Panc1 (cell line): ENCODE results near the gene ARID5B.

Experiments
- POLR2AphosphoS5 ChIP-seq: IDR thresholded peaks from 2 replicates; pipeline ENCODE4 v1.6.1; 2012; ENCODE audit warnings: mild to moderate bottlenecking, low read depth, low read length, moderate library complexity
- TF ChIP-seq, protein P1 (sequence below): fragments of 450-650 bp; IDR thresholded peaks from 2 replicates; pipeline ENCODE4 v1.5.1; 2017; ENCODE audit warnings: mild to moderate bottlenecking

DNA sequence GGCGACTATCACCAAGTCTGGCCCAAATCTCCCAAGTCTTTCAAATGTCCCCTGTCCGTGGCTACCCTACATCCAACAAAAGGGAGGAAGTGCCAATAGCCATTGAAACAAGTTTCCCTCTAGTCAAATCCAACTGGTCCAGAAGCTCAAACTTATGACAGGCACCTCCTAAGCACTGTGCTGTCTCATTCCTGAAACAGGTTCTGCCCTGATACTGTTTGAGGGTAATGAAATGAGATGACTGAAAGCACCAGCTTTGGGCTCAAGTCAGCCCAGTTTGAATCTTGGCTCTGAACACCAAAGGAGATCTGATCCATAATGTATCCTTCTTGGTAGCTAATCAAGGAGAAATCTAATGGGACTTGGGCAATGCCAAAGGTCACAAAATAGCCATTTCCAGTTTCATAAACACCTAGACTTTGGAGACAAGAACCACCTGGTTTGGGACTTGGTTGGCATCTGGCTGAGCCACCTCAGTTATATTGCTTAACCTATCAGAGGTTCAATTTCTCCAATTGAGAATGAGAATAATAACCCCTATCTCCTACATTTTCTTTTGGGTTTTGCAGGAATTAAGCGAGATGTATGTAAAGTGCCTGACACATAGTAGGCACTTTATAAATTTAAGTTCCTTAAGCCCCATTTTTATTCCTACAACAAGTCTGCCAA lies 34.7 kb upstream of the ARID5B start:
- TF ChIP-seq, protein P1, sequence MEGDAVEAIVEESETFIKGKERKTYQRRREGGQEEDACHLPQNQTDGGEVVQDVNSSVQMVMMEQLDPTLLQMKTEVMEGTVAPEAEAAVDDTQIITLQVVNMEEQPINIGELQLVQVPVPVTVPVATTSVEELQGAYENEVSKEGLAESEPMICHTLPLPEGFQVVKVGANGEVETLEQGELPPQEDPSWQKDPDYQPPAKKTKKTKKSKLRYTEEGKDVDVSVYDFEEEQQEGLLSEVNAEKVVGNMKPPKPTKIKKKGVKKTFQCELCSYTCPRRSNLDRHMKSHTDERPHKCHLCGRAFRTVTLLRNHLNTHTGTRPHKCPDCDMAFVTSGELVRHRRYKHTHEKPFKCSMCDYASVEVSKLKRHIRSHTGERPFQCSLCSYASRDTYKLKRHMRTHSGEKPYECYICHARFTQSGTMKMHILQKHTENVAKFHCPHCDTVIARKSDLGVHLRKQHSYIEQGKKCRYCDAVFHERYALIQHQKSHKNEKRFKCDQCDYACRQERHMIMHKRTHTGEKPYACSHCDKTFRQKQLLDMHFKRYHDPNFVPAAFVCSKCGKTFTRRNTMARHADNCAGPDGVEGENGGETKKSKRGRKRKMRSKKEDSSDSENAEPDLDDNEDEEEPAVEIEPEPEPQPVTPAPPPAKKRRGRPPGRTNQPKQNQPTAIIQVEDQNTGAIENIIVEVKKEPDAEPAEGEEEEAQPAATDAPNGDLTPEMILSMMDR: no peak
- TF ChIP-seq POLR2AphosphoS5: no peak
